GM21825 (cell line): Measurements from ENCODE around the gene CFAP46.
"Not testable (repeated sequence)": the region's sequence is repeated elsewhere in the genome, so short reads cannot be mapped to it uniquely, and the experiment has no call there.

Source experiments
- ATAC-seq: cut with Tn5 transposase; IDR thresholded peaks from one replicate; pipeline ENCODE4 v1.9.1; 2021; ENCODE audit warnings: mild to moderate bottlenecking, moderate library complexity; ENCODE audit not compliant: unreplicated experiment

Gene CFAP46

GRCh38 chr10:132901351-132901750 lies 41.0 kb downstream of the CFAP46 start:
- ATAC-seq, result no peak

DNA sequence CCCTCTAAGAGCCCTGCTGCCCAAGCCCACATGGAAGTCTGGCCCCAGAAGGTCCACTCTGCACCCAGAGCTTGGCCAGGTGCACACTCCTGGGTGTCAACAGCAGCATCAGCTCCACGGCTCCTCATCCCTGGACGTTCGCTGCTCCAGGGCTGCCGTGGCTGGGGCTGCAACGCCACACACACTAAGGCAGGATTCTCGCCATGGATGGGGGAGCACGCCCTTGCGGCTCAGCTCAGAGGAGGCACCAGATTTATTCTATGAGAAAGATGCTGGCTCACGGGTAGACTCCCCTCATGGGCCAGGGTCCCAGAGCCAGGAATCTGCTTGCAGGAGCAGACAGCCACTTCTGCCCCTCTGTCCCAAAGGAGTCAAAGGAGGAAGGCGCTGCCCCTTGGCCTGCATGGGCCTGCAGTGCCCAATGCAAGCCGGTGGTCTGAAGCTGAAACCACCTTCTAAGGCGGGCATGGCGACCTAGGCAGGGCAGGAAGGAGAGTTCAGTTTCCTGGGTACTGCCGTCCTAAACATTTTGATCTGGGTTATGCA lies 42.1 kb downstream of the CFAP46 start:
- ATAC-seq, result no peak

GRCh38 chr10:132899751-132900065 lies 42.7 kb downstream of the CFAP46 start:
- no peak for ATAC-seq

GRCh38 chr10:132899054-132899750 lies 43.2 kb downstream of the CFAP46 start:
- ATAC-seq, result no peak

DNA sequence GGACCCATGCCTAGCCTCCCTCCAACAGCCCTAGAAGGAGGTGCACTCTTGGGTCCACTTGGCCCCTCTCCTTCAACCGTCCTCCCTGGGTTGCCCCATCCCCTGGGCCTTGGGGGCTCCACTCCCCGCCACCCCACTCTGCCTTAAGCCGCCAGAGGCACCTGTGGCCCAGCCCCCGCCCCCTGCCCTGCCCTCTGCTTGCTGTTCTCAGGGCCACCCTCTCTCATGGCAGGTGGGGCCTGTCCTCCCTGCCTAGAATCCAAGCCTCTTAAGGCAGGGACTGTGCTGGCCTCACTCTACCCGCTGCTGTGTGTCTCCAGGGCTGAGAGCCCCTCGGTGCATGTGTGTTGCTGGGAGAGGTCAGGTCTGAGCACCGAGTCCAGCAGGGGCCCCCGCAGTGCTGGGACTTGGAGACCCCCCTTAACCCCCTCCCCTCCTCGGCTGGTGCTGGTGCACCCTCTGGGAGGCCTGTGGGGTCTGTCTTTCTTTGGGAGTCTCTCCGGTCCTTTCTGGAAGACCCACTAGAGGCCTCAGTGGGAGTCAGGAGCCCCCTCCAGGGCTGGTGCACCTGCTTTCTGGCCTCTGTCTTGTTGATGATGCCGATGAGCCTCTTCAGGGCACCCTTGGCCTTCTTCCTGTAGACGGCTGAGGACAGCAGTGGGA lies 43.8 kb downstream of the CFAP46 start:
- ATAC-seq, result no peak

- no peak for ATAC-seq
Observed at GRCh38 chr10:132897516-132898381, 44.6 kb downstream of the CFAP46 start.

DNA sequence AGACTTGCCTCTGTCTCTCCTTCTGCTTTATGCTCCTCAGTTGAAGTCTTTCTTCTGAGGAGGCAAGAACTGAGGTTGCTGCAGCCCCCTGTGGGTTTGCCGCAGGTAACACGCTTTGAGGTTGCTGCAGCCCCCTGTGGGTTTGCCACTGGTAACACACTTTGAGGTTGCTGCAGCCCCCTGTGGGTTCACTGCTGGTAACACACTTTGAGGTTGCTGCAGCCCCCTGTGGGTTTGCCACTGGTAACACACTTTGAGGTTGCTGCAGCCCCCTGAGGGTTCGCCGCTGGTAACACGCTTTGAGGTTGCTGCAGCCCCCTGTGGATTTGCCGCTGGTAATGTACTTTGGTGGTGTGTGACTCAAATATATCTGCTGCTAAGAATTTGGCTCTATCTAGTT lies 48.6 kb downstream of the CFAP46 start:
- ATAC-seq, result not testable (repeated sequence)

GRCh38 chr10:132893090-132893489 lies 49.3 kb downstream of the CFAP46 start:
- no peak for ATAC-seq

GRCh38 chr10:132892004-132892403 lies 50.4 kb downstream of the CFAP46 start:
- ATAC-seq, result no peak

DNA sequence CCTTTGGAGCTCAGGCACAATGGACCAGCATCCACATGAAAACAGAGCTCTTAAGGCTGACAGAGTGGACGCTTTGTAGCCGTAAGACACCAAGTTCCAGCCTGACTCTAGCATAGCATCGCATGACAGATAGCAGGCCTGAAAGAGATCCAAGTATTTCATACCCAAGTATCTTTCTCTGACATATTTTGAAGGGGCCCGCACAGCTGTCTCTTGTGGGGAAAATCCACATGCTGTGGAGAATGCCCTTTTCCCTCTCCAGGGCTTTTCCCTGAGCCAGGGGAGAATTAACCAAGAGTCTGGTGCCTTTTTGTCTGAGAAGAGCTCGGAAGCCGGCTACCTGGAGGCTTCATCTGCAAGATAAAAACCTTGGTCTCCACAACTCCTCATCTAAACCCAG lies 51.0 kb downstream of the CFAP46 start:
- no peak for ATAC-seq

DNA sequence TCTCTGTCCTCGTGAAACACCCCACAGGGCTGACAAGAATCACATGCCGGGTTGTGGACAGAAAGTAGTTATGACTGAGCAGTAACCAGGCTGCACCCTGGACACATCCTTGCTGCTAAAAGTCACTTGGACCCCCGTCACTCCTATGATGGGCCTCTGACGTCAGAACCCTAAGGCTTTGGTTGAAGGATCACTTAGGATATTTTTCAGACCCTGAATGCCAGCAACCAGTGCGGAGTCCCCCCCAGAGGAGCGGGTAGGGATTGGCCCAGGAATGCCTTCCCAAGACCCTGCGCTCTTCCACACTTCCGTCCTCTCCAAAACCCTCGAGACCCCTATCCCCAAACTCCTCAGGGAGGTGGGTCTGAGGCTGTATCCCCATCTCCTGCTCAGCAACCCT lies 52.1 kb downstream of the CFAP46 start:
- no peak for ATAC-seq

DNA sequence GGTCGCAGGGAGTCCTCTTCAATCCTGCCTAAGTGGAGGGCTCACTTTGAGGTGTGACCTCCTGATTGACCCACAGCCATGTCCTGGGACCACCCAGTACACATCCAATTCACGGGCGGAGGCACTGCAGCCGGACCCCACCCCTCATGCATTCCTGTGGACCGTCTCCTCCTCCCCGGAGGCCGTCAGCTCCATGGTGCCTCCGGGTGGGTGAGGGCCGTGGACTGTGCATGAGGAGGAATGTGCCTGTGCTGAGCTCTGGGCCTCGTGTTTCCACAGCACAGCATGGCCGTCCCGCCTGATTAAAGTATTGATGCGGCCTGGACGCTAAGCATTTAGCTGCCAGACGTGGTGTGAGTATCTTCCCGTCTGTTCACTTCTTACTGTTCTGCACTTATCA lies 52.8 kb downstream of the CFAP46 start:
- no peak for ATAC-seq

- no peak for ATAC-seq
Observed at GRCh38 chr10:132888898-132889490, 53.4 kb downstream of the CFAP46 start.

GRCh38 chr10:132888446-132888845 lies 53.9 kb downstream of the CFAP46 start:
- not testable (repeated sequence) for ATAC-seq

DNA sequence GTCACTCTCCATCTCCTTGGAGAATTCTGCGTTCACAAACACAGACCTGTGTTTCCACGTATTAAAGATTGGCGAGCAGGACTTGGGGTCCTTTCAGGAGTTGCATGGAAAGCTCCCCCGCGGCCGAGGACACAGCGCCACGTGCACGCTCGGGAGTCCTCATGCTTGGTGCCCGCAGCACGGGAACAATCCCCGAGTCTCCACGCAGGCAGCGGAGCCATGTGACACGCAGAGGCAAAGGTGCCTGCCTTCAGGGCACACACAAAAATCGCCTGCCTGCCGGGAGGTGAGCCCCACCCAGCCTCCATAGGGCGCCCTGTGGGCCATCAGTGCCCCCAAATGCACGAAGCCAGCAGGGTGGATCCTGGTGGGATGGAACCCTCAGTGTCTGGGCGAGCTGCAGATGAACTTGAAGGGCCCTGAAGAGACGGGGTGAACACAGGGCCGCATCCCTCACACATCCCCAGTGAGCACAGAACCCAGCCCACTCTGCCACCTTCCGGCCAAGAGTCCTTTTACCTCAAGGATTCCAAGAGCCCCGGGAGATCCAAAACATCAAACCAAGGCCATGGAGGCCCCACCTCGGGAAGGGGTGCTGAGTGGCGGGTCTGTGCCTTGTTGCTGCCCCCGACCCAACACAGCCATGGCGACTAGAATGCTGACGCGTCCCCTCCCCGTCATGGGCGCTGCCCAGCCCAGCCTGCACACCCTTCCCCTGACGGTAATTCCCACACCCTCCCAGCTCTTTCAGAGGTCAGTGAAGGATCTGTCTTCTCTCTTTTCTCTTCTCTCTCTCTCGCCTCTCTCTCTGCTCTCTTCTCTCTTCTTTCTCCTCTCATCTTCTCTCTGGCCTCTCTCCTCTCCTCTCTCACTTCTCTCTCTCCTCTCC lies 55.9 kb downstream of the CFAP46 start:
- no peak for ATAC-seq

DNA sequence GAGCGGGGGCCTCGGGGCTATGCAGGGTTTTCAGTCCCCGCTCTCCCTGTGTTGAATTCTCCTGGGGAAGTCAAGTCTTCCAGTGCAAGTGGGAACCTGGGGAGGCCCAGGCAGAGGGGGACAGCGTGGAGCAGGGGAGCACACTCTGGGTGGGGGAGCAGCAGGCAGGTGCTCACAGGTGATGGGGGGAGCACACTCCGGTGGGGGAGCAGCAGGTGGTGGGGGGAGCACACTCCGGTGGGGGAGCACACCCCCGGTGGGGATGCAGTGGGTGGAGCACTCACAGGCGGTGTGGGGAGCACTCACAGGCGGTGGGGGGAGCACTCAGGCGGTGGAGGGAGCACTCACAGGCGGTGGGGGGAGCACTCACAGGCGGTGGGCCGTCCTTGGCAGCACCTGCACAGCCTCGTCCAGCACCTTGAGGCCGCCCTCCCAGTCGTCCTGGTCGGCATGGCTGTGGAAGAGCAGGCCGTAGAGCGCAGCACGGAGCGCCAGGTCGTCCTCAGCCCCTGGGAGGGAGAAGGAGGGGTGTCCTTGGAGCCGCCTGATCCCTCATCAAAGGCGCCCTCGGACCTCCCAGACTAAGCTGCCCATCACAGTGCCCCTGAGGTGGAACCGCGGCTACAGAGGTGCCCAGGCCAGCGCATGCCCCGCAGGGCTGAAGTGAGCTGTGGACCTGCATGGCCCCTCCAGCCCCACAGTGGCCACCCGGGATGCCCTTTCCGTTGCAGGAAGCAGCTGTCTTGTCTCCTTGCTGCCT lies 56.7 kb downstream of the CFAP46 start:
- no peak for ATAC-seq

GRCh38 chr10:132884691-132885271 lies 57.6 kb downstream of the CFAP46 start:
- ATAC-seq, result no peak

GRCh38 chr10:132884041-132884440 lies 58.3 kb downstream of the CFAP46 start:
- ATAC-seq, result no peak

DNA sequence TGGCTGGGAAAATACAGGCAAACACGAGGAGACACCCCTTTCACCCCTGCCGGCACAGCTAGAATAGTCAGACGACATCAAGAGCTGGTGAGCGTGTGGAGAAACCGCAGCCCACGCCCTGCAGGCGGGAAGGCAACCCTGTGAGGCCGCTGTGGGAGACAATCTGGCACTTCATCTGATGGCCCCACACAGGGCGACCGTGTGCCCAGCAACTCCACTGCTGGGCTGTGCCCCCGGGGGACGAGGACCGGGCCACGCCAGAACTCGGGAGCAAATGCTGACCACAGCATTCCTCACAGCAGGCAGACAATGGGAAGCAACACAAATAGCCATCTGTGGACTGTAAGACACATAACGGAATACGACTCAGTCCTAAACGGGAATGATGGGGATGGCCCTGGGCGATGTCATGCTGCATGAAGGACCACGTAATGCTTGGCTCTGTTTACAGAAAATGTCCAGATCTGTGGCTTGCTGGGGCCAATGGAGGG lies 58.9 kb downstream of the CFAP46 start:
- no peak for ATAC-seq
